Osteoblast (primary cell): ENCODE results near the gene PLCB4. TPM values are rescaled to one million over a fixed set of nuclear protein-coding genes. Genes with fewer than 3 reads are reported as not detected.
A peak's percentile ranks its signal among the peaks of the same experiment; 100 is the strongest.
"Not testable (repeated sequence)": the region's sequence is repeated elsewhere in the genome, so short reads cannot be mapped to it uniquely, and the experiment has no call there.

Experiments
- DNase-seq: peaks from one replicate; pipeline ENCODE4 v3.0.0; 2011; ENCODE audit warnings: low spot score, mixed read lengths; ENCODE audit not compliant: insufficient read length; ENCODE audit errors: missing footprints
- H2AFZ ChIP-seq: 2 replicates; pipeline ENCODE4 v1.6.0; 2011; ENCODE audit warnings: mild to moderate bottlenecking, low read length
- H3K27ac ChIP-seq: 2 replicates; pipeline ENCODE4 v1.5.1; 2011; ENCODE audit warnings: mild to moderate bottlenecking, low read depth, low read length, moderate library complexity
- H3K27me3 ChIP-seq: 2 replicates; pipeline ENCODE4 v1.6.0; 2012; ENCODE audit warnings: mild to moderate bottlenecking, control low read depth, inconsistent platforms, low read length, moderate library complexity; ENCODE audit not compliant: insufficient read depth
- H3K36me3 ChIP-seq: 2 replicates; pipeline ENCODE4 v1.5.1; 2011; ENCODE audit warnings: mild to moderate bottlenecking, low read length, control low read depth, moderate library complexity; ENCODE audit not compliant: insufficient read depth
- H3K4me1 ChIP-seq: 2 replicates; pipeline ENCODE4 v1.5.1; 2011; ENCODE audit warnings: mild to moderate bottlenecking, low read length, control low read depth, moderate library complexity; ENCODE audit not compliant: insufficient read depth
- H3K4me2 ChIP-seq: 2 replicates; pipeline ENCODE4 v1.6.0; 2011; ENCODE audit warnings: mild to moderate bottlenecking, low read length; ENCODE audit not compliant: insufficient read depth
- H3K4me3 ChIP-seq: fragments of 200-600 bp; sonication (generic); 3 replicates; pipeline ENCODE4 v1.5.1; 2012; ENCODE audit warnings: mild to moderate bottlenecking, low read length, inconsistent platforms; ENCODE audit not compliant: insufficient read depth
- H3K79me2 ChIP-seq: 2 replicates; pipeline ENCODE4 v1.6.0; 2012; ENCODE audit warnings: mild to moderate bottlenecking, low read length, control low read depth, inconsistent platforms; ENCODE audit not compliant: insufficient read depth
- H3K9me3 ChIP-seq: 2 replicates; pipeline ENCODE4 v1.5.1; 2011; ENCODE audit warnings: low read depth, low read length, control low read depth
- H4K20me1 ChIP-seq: 2 replicates; pipeline ENCODE4 v1.6.0; 2012; ENCODE audit warnings: mild to moderate bottlenecking, low read length, control low read depth; ENCODE audit not compliant: insufficient read depth
- CTCF ChIP-seq: IDR thresholded peaks from 2 replicates; pipeline ENCODE4 v1.5.1; 2011; ENCODE audit warnings: mild to moderate bottlenecking, low read depth, low read length, moderate library complexity; ENCODE audit errors: extremely low read depth
- total RNA-seq: library from RNA; depleted of rRNA; stranded (reverse); fragments of >200 nt; gene quantifications from 2 replicates; pipeline ENCODE4 v1.2.3, GENCODE V29; 2012

PLCB4 gene
- total RNA-seq, 1 donor = 13.0 TPM

- no peak overlapping the region for H3K4me3 ChIP-seq
- H3K27ac ChIP-seq = no peak overlapping the region
- H3K4me1 ChIP-seq = peaks cover 11% of the 10 kb centered on the region
- H2AFZ ChIP-seq = no peak overlapping the region
- no peaks in the 10 kb centered on the region for H3K27me3 ChIP-seq
- no peaks in the 10 kb centered on the region for H3K9me3 ChIP-seq
- no peaks in the 10 kb centered on the region for H3K36me3 ChIP-seq
- DNase-seq = no peak
- no peak for TF ChIP-seq CTCF
- H4K20me1 ChIP-seq = no peaks in the 10 kb centered on the region
- no peaks in the 10 kb centered on the region for H3K79me2 ChIP-seq
- no peak overlapping the region for H3K4me2 ChIP-seq
These were observed 25.5 kb upstream of the PLCB4 start for GRCh38 chr20:9043364-9043763.

- DNase-seq, H4K20me1 ChIP-seq, H3K27ac ChIP-seq, H3K9me3 ChIP-seq, H3K36me3 ChIP-seq, H3K4me3 ChIP-seq, H3K4me2 ChIP-seq, H2AFZ ChIP-seq, H3K27me3 ChIP-seq, H3K79me2 ChIP-seq: not testable (repeated sequence)
- H3K4me1 ChIP-seq = peaks cover 15% of the 10 kb centered on the region
These were observed 21.0 kb upstream of the PLCB4 start for GRCh38 chr20:9047928-9048327.

- Histone ChIP-seq H3K27ac (peak overlapping the region; percentile 78), H3K36me3 (no peaks in the 10 kb centered on the region), H3K79me2 (no peaks in the 10 kb centered on the region), H3K9me3 (no peaks in the 10 kb centered on the region), H3K27me3 (no peaks in the 10 kb centered on the region), H2AFZ (no peak overlapping the region), H3K4me2 (peak overlapping the region; percentile 67), H3K4me1 (peaks cover 27% of the 10 kb centered on the region), H3K4me3 (no peak overlapping the region), H4K20me1 (no peaks in the 10 kb centered on the region)
- peak; percentile 88 for DNase-seq
- TF ChIP-seq CTCF = no peak
These were observed 17.4 kb upstream of the PLCB4 start for GRCh38 chr20:9051508-9051907.

- no peak for TF ChIP-seq CTCF
- H3K9me3 ChIP-seq = no peaks in the 10 kb centered on the region
- no peaks in the 10 kb centered on the region for H3K27me3 ChIP-seq
- peak overlapping the region; percentile 37 for H3K4me2 ChIP-seq
- peak overlapping the region; percentile 78 for H3K27ac ChIP-seq
- no peak overlapping the region for H2AFZ ChIP-seq
- DNase-seq = no peak
- H3K79me2 ChIP-seq = no peaks in the 10 kb centered on the region
- no peak overlapping the region for H3K4me3 ChIP-seq
- no peaks in the 10 kb centered on the region for H3K36me3 ChIP-seq
- no peaks in the 10 kb centered on the region for H4K20me1 ChIP-seq
- peaks cover 27% of the 10 kb centered on the region for H3K4me1 ChIP-seq
These were observed 16.8 kb upstream of the PLCB4 start for GRCh38 chr20:9052136-9052535.

GRCh38 chr20:9053108-9053507 is 15.8 kb upstream of the PLCB4 start:
- Histone ChIP-seq H3K36me3 (no peaks in the 10 kb centered on the region), H2AFZ (no peak overlapping the region), H3K4me2 (no peak overlapping the region), H3K4me3 (no peak overlapping the region), H4K20me1 (no peaks in the 10 kb centered on the region), H3K79me2 (no peaks in the 10 kb centered on the region), H3K9me3 (no peaks in the 10 kb centered on the region), H3K27ac (no peak overlapping the region), H3K27me3 (no peaks in the 10 kb centered on the region), H3K4me1 (peaks cover 27% of the 10 kb centered on the region)
- TF ChIP-seq CTCF = no peak
- DNase-seq = no peak
